Astrocyte (in vitro differentiated cells and primary cell): ENCODE data around the gene INPP5A. TPM values are rescaled to one million over a fixed set of nuclear protein-coding genes. Genes with fewer than 3 reads are reported as not detected.

Source experiments
- DNase-seq: peaks from one replicate; pipeline ENCODE4 v3.0.0-alpha.2; 2010; ENCODE audit warnings: low read depth
- FAIRE-seq: peaks from 2 replicates; lab custom pipeline; 2011; peaks lifted over from hg19 to GRCh38; lab: Jason Lieb, UNC
- H2AFZ ChIP-seq: 2 replicates; pipeline ENCODE4 v1.6.0; 2012; ENCODE audit warnings: low read depth, low read length, inconsistent platforms
- H3K27ac ChIP-seq: 2 replicates; pipeline ENCODE4 v1.5.1; 2011; ENCODE audit warnings: low read depth, low read length, inconsistent platforms
- H3K27me3 ChIP-seq: 2 replicates; pipeline ENCODE4 v1.6.0; 2011; ENCODE audit warnings: low read length, inconsistent platforms; ENCODE audit not compliant: insufficient read depth
- H3K36me3 ChIP-seq: 2 replicates; pipeline ENCODE4 v1.5.1; 2011; ENCODE audit warnings: low read length, inconsistent platforms; ENCODE audit not compliant: insufficient read depth
- H3K4me1 ChIP-seq: 2 replicates; pipeline ENCODE4 v1.5.1; 2011; ENCODE audit warnings: low read length, inconsistent platforms; ENCODE audit not compliant: insufficient read depth
- H3K4me2 ChIP-seq: 2 replicates; pipeline ENCODE4 v1.6.0; 2012; ENCODE audit warnings: low read length, inconsistent platforms
- H3K4me3 ChIP-seq: 2 replicates; pipeline ENCODE4 v1.5.1; 2011; ENCODE audit warnings: low read depth, mild to moderate bottlenecking, low read length, inconsistent platforms; ENCODE audit not compliant: insufficient read depth
- H3K79me2 ChIP-seq: 2 replicates; pipeline ENCODE4 v1.6.0; 2012; ENCODE audit warnings: mild to moderate bottlenecking, low read length, inconsistent platforms; ENCODE audit not compliant: insufficient read depth
- H3K9ac ChIP-seq: 2 replicates; pipeline ENCODE4 v1.6.0; 2012; ENCODE audit warnings: mild to moderate bottlenecking, low read length, inconsistent platforms
- H3K9me3 ChIP-seq: 2 replicates; pipeline ENCODE4 v1.5.1; 2012; ENCODE audit warnings: low read depth, mild to moderate bottlenecking, low read length, inconsistent platforms; ENCODE audit not compliant: insufficient read depth
- H4K20me1 ChIP-seq: 2 replicates; pipeline ENCODE4 v1.6.0; 2012; ENCODE audit warnings: low read length, inconsistent platforms; ENCODE audit not compliant: insufficient read depth
- H3K27ac Mint-ChIP-seq: one replicate; pipeline ENCODE4 v1.8.0; 2021; ENCODE audit warnings: mild to moderate bottlenecking, mixed read lengths; ENCODE audit not compliant: unreplicated experiment
- H3K27me3 Mint-ChIP-seq: one replicate; pipeline ENCODE4 v1.8.0; 2021; ENCODE audit warnings: low read depth, mixed read lengths; ENCODE audit not compliant: unreplicated experiment
- H3K36me3 Mint-ChIP-seq: one replicate; pipeline ENCODE4 v1.8.0; 2021; ENCODE audit warnings: low read depth, mixed read lengths; ENCODE audit not compliant: unreplicated experiment
- H3K4me1 Mint-ChIP-seq: one replicate; pipeline ENCODE4 v1.8.0; 2021; ENCODE audit warnings: low read depth, mixed read lengths; ENCODE audit not compliant: unreplicated experiment
- H3K4me3 Mint-ChIP-seq: one replicate; pipeline ENCODE4 v1.8.0; 2021; ENCODE audit warnings: mild to moderate bottlenecking, moderate library complexity, mixed read lengths; ENCODE audit not compliant: unreplicated experiment
- H3K9me3 Mint-ChIP-seq: one replicate; pipeline ENCODE4 v1.8.0; 2021; ENCODE audit warnings: mild to moderate bottlenecking, mixed read lengths; ENCODE audit not compliant: unreplicated experiment
- EZH2 ChIP-seq: IDR thresholded peaks from 2 replicates; pipeline ENCODE4 v1.6.1; 2012; ENCODE audit warnings: mild to moderate bottlenecking, low read length, inconsistent platforms; ENCODE audit not compliant: insufficient read depth
- total RNA-seq: library from RNA; stranded (reverse); gene quantifications from 2 replicates; pipeline ENCODE4 v1.2.1, GENCODE V29; 2021
- TF ChIP-seq, protein P1 (sequence below): IDR thresholded peaks from 2 replicates; pipeline ENCODE4 v1.5.1; 2011; ENCODE audit warnings: low read depth, mild to moderate bottlenecking, inconsistent platforms, low read length, moderate library complexity; ENCODE audit not compliant: insufficient read depth

Gene INPP5A
- total RNA-seq, 1 donor from 2014 or later, result 39.1 TPM

DNA sequence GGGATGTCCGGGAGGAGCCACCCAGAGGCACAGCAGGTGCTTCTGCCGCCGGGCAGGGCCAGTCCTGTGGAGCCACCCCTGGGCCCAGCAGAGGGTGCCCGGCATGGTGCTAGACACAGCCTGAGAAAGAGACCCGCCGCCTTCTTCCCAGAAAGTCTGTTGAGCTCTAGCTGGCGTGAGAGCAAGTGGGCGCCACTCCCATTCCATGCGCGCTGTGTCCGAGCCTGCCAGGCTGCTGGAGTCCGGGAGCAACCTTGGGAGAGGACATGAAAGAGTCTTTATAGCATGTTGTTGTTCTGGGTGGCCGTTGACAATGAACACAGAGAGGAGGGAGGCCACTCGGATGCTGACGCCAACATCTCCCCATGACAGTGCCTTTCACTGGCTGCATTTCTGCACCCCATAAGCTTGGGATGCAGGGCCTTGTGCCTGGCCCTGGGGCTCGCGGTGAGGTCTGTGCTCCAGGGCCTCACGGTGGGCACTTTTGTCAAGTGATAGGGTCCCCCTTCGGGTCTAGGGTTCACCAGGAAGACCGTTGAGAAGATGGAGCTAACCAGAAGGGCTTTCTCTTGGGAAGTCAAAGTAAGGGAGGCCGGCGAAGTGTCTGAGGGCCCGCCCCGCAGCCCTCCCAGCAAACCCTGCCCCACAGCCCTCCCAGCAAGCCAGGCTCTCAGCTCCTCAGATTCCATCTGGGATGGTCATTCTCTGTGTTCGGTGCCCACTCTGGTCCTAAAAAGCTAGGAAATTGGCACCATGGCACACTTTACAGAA, 201.1 kb downstream of the INPP5A start:
- Histone ChIP-seq H3K36me3 (peaks cover 2% of the 10 kb centered on the region), H3K4me2 (no peak overlapping the region), H4K20me1 (peaks cover 35% of the 10 kb centered on the region), H3K9me3 (no peaks in the 10 kb centered on the region), H3K9ac (no peak overlapping the region), H2AFZ (no peak overlapping the region), H3K4me3 (no peak overlapping the region), H3K27ac (no peak overlapping the region), H3K79me2 (no peaks in the 10 kb centered on the region), H3K27me3 (no peaks in the 10 kb centered on the region), H3K4me1 (peaks cover 17% of the 10 kb centered on the region)
- Mint-ChIP-seq H3K36me3 (peaks cover 9% of the 10 kb centered on the region), H3K4me3 (no peak overlapping the region), H3K4me1 (peaks cover 8% of the 10 kb centered on the region), H3K27me3 (peaks cover 2% of the 10 kb centered on the region), H3K27ac (no peak overlapping the region), H3K9me3 (no peaks in the 10 kb centered on the region)
- TF ChIP-seq EZH2, result no peak
- TF ChIP-seq, protein P1, sequence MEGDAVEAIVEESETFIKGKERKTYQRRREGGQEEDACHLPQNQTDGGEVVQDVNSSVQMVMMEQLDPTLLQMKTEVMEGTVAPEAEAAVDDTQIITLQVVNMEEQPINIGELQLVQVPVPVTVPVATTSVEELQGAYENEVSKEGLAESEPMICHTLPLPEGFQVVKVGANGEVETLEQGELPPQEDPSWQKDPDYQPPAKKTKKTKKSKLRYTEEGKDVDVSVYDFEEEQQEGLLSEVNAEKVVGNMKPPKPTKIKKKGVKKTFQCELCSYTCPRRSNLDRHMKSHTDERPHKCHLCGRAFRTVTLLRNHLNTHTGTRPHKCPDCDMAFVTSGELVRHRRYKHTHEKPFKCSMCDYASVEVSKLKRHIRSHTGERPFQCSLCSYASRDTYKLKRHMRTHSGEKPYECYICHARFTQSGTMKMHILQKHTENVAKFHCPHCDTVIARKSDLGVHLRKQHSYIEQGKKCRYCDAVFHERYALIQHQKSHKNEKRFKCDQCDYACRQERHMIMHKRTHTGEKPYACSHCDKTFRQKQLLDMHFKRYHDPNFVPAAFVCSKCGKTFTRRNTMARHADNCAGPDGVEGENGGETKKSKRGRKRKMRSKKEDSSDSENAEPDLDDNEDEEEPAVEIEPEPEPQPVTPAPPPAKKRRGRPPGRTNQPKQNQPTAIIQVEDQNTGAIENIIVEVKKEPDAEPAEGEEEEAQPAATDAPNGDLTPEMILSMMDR, result no peak
- no peak for FAIRE-seq
- no peak for DNase-seq

DNA sequence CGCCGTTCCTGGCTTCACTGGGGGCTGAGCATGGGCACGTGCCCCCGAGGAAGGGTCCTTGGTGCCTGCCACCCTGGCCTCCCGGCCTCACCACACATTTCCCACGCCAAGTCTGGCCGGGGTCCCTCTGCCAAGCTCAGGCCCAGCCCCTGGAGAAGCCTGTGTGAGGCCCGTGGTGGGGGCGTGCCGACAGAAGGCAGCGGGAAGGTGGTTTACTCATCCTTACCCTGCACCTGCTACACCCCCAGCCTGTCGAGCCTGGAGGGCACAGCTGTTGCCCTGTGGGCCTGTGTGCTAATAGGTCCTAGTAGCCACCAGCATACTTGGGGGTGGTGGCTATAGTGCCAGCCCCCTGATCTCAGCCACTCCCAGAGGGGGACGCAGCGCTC, 201.6 kb downstream of the INPP5A start:
- H3K9me3 Mint-ChIP-seq, result no peaks in the 10 kb centered on the region
- Histone ChIP-seq H3K9ac (no peak overlapping the region), H3K79me2 (no peaks in the 10 kb centered on the region), H3K27ac (no peak overlapping the region), H3K9me3 (no peaks in the 10 kb centered on the region), H3K4me2 (no peak overlapping the region), H4K20me1 (peaks cover 37% of the 10 kb centered on the region), H2AFZ (no peak overlapping the region), H3K36me3 (peaks cover 2% of the 10 kb centered on the region), H3K27me3 (no peaks in the 10 kb centered on the region), H3K4me3 (no peak overlapping the region), H3K4me1 (peaks cover 23% of the 10 kb centered on the region)
- H3K4me3 Mint-ChIP-seq, result no peak overlapping the region
- DNase-seq, result no peak
- no peak overlapping the region for H3K27ac Mint-ChIP-seq
- peaks cover 2% of the 10 kb centered on the region for H3K27me3 Mint-ChIP-seq
- peaks cover 14% of the 10 kb centered on the region for H3K4me1 Mint-ChIP-seq
- no peak for FAIRE-seq
- TF ChIP-seq, protein P1, result no peak
- no peak for TF ChIP-seq EZH2
- peaks cover 10% of the 10 kb centered on the region for H3K36me3 Mint-ChIP-seq

DNA sequence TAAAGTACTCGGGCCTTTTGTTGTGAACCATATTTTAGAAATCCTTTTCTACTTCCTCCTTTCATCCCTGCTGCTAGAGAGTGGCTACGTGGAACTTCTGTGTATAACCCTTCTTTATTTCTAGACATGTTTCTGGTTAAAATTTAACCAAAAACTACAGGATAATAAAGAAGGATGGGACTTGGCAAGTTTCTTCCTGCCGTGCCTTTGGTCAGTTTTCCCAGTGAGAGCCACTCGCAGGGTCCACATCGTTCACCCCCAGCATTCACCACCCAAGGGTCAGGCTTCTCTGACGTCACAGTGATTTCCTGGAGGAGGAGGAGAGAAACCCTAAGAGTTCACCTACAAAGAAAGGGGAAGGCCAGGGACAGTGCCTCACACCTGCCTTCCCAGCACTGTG, 203.0 kb downstream of the INPP5A start:
- Histone ChIP-seq H3K4me1 (peaks cover 28% of the 10 kb centered on the region), H3K4me3 (no peak overlapping the region), H2AFZ (no peak overlapping the region), H3K9ac (no peak overlapping the region), H3K36me3 (no peaks in the 10 kb centered on the region), H3K9me3 (no peaks in the 10 kb centered on the region), H4K20me1 (peaks cover 30% of the 10 kb centered on the region), H3K27me3 (no peaks in the 10 kb centered on the region), H3K27ac (no peak overlapping the region), H3K4me2 (no peak overlapping the region), H3K79me2 (no peaks in the 10 kb centered on the region)
- Mint-ChIP-seq H3K27me3 (peaks cover 2% of the 10 kb centered on the region), H3K27ac (no peak overlapping the region), H3K36me3 (peaks cover 11% of the 10 kb centered on the region), H3K4me3 (no peak overlapping the region), H3K4me1 (peaks cover 16% of the 10 kb centered on the region), H3K9me3 (no peaks in the 10 kb centered on the region)
- FAIRE-seq, result no peak
- no peak for TF ChIP-seq EZH2
- TF ChIP-seq, protein P1, result no peak
- DNase-seq, result no peak
